Upper lobe of left lung (tissue), 6 donors: ENCODE data around the gene C11orf16. TPM values are rescaled to one million over a fixed set of nuclear protein-coding genes. Genes with fewer than 3 reads are reported as not detected.
"Not testable (repeated sequence)": the region's sequence is repeated elsewhere in the genome, so short reads cannot be mapped to it uniquely, and the experiment has no call there.

Experiments
- ATAC-seq, 2 donors: fragments of 200-7000 bp; cut with Tn5 transposase; one replicate each; pipeline ENCODE4 v1.9.1; 2022; ENCODE audit warnings: mild to moderate bottlenecking in 2 of 2, moderate library complexity in 2 of 2; ENCODE audit not compliant: low FRiP score in 2 of 2
- DNase-seq, 2 donors: peaks; one replicate each; pipeline ENCODE4 v3.0.0-alpha.2; 2019 to 2020
- H3K27ac ChIP-seq, 4 donors: fragments of 200-600 bp; sonication (generic); one replicate each; pipeline ENCODE4 v1.5.1; 2016 to 2019
- H3K27me3 ChIP-seq, 4 donors: fragments of 200-600 bp; sonication (generic); one replicate each; pipeline ENCODE4 v1.5.1; 2017 to 2019
- H3K36me3 ChIP-seq, 4 donors: fragments of 200-600 bp; sonication (generic); one replicate each; pipeline ENCODE4 v1.5.1; 2016 to 2019
- H3K4me1 ChIP-seq, 4 donors: fragments of 200-600 bp; sonication (generic); one replicate each; pipeline ENCODE4 v1.5.1; 2018 to 2019
- H3K4me3 ChIP-seq, 4 donors: fragments of 200-600 bp; sonication (generic); one replicate each; pipeline ENCODE4 v1.5.1; 2017 to 2019; ENCODE audit warnings: mild to moderate bottlenecking in 2 of 4, moderate library complexity in 1 of 4
- H3K9me3 ChIP-seq, 4 donors: fragments of 200-600 bp; sonication (generic); one replicate each; pipeline ENCODE4 v1.5.1; 2018 to 2019
- CTCF ChIP-seq, 6 experiments: fragments of 450-650 bp in 4 of 6; fragments of 200-600 bp in 2 of 6; sonication (generic) in 2 of 6; IDR thresholded peaks; one replicate each; pipeline ENCODE4 v1.5.1; 2016 to 2019; ENCODE audit warnings: antibody characterized with exemption in 6 of 6
- EP300 ChIP-seq, 4 donors: sonication (generic); formaldehyde crosslinking; IDR thresholded peaks; one replicate each; pipeline ENCODE4 v1.5.1; 2017; ENCODE audit warnings: antibody characterized with exemption in 4 of 4, control low read depth in 2 of 4
- POLR2A ChIP-seq, 4 donors: fragments of 450-650 bp; IDR thresholded peaks; one replicate each; pipeline ENCODE4 v1.5.1; 2016 to 2017; ENCODE audit warnings: antibody characterized with exemption in 4 of 4, mild to moderate bottlenecking in 2 of 4
- POLR2AphosphoS5 ChIP-seq, 2 donors: sonication (generic); formaldehyde crosslinking; IDR thresholded peaks; one replicate each; pipeline ENCODE4 v1.5.1; 2017; ENCODE audit warnings: antibody characterized with exemption in 2 of 2
- WGBS, 2 donors: methylation state at CpG; one replicate each; pipeline ENCODE4 v1.1.5; 2017 to 2018; 5-methylcytosine and 5-hydroxymethylcytosine counted together
- total RNA-seq, 6 donors: library from RNA; depleted of rRNA in 4 of 6; stranded (reverse); fragments of >200 nt in 4 of 6; gene quantifications; one replicate each; pipeline versions ENCODE4 v1.1.0 to v1.2.1, GENCODE V29; 2016 to 2021
- donor health status: DM: no; HTN: no; CAD: no; lungs with moderate emphysema.
- donor health status: DM: no; HTN: yes; CAD: no; lungs with severe emphysema.

The C11orf16 gene
- total RNA-seq, 6 donors from 2014 or later = 4.3 to 13.6 (median 7.8) TPM; not detected in 1

GRCh38 chr11:8947230-8947943, 14.6 kb upstream of the C11orf16 start:
- Histone ChIP-seq H3K27me3 (no peaks in the 10 kb centered on the region), H3K9me3 (no peaks in the 10 kb centered on the region), H3K4me3 (no peak overlapping the region), H3K27ac (no peak overlapping the region), H3K4me1 (no peaks in the 10 kb centered on the region), H3K36me3 (peaks cover 10 to 52% (median 25%) of the 10 kb centered on the region in 4 donors)
- ATAC-seq = no peak
- WGBS, 2 donors = 74 to 86% methylated on average over 4 of the region's 4 CpGs
- TF ChIP-seq POLR2A (IDR thresholded peaks at IDR 0.05) (no peak), POLR2AphosphoS5 (IDR thresholded peaks at IDR 0.05) (no peak), EP300 (IDR thresholded peaks at IDR 0.05) (no peak), CTCF (IDR thresholded peaks at IDR 0.05) (no peak)
- no peak for DNase-seq

- no peaks in the 10 kb centered on the region for H3K9me3 ChIP-seq
Measured at GRCh38 chr11:8942518-8943066, 9.8 kb upstream of the C11orf16 start, which contains the start of gene ASCL3. Gene ASCL3 (minus strand): TSS chr11:8943016. CDS start chr11:8938161, 4,855 bp downstream.

GRCh38 chr11:8941341-8942103, 8.8 kb upstream of the C11orf16 start:
- no peaks in the 10 kb centered on the region for H3K4me1 ChIP-seq
- H3K4me3 ChIP-seq = no peak overlapping the region
- TF ChIP-seq POLR2AphosphoS5 (IDR thresholded peaks at IDR 0.05) = no peak
- TF ChIP-seq CTCF (IDR thresholded peaks at IDR 0.05) = no peak
- no peak for TF ChIP-seq POLR2A (IDR thresholded peaks at IDR 0.05)
- no peak for TF ChIP-seq EP300 (IDR thresholded peaks at IDR 0.05)
- H3K9me3 ChIP-seq = no peaks in the 10 kb centered on the region
- H3K27ac ChIP-seq = no peak overlapping the region
- 63 to 65% methylated on average over 8 of the region's 8 CpGs for WGBS, 2 donors
- ATAC-seq (no peak), DNase-seq (no peak)
- no peaks in the 10 kb centered on the region for H3K27me3 ChIP-seq
- H3K36me3 ChIP-seq = peaks cover 0 to 3% (median 0%) of the 10 kb centered on the region in 4 donors

More at GRCh38 chr11:8942518-8943066, 9.8 kb upstream of the C11orf16 start, which contains the start of gene ASCL3:
- Histone ChIP-seq H3K27me3 (no peaks in the 10 kb centered on the region), H3K36me3 (peaks cover 3 to 10% (median 6%) of the 10 kb centered on the region in 4 donors), H3K4me1 (no peaks in the 10 kb centered on the region), H3K27ac (no peak within 1 kb of the TSS), H3K4me3 (no peak within 1 kb of the TSS)
- no peak for TF ChIP-seq POLR2A (IDR thresholded peaks at IDR 0.05)
- no peak for ATAC-seq
- no peak for DNase-seq
- WGBS, 2 donors = 72 to 81% methylated on average over 5 of the region's 5 CpGs

- no peaks in the 10 kb centered on the region for H3K27me3 ChIP-seq
- WGBS, 2 donors = 87 to 88% methylated on average over 14 of the region's 14 CpGs
- no peak for TF ChIP-seq EP300 (IDR thresholded peaks at IDR 0.05)
- no peak for TF ChIP-seq POLR2A (IDR thresholded peaks at IDR 0.05)
- no peak for TF ChIP-seq CTCF (IDR thresholded peaks at IDR 0.05)
- TF ChIP-seq POLR2AphosphoS5 (IDR thresholded peaks at IDR 0.05) = no peak
Measured at GRCh38 chr11:8937659-8938058, 4.9 kb upstream of the C11orf16 start.

GRCh38 chr11:8937159-8937558, 4.4 kb upstream of the C11orf16 start:
- DNase-seq = no peak
- no peak overlapping the region for H3K4me3 ChIP-seq
- no peak for TF ChIP-seq POLR2AphosphoS5 (IDR thresholded peaks at IDR 0.05)
- TF ChIP-seq EP300 (IDR thresholded peaks at IDR 0.05) = no peak
- no peak for TF ChIP-seq CTCF (IDR thresholded peaks at IDR 0.05)
- no peak for TF ChIP-seq POLR2A (IDR thresholded peaks at IDR 0.05)
- 90 to 91% methylated on average over 10 of the region's 10 CpGs for WGBS, 2 donors
- no peaks in the 10 kb centered on the region for H3K36me3 ChIP-seq
- no peaks in the 10 kb centered on the region for H3K9me3 ChIP-seq
- H3K27ac ChIP-seq = no peak overlapping the region
- H3K27me3 ChIP-seq = no peaks in the 10 kb centered on the region
- H3K4me1 ChIP-seq = no peaks in the 10 kb centered on the region
- ATAC-seq = no peak

More at GRCh38 chr11:8937659-8938058, 4.9 kb upstream of the C11orf16 start:
- ATAC-seq (no peak), DNase-seq (no peak)
- H3K4me1 ChIP-seq = no peaks in the 10 kb centered on the region
- no peaks in the 10 kb centered on the region for H3K36me3 ChIP-seq
- no peaks in the 10 kb centered on the region for H3K9me3 ChIP-seq
- H3K4me3 ChIP-seq = no peak overlapping the region
- no peak overlapping the region for H3K27ac ChIP-seq

- DNase-seq, ATAC-seq, H3K4me1 ChIP-seq: not testable (repeated sequence)
Measured at GRCh38 chr11:8935789-8936188, 3.0 kb upstream of the C11orf16 start.

More at GRCh38 chr11:8935789-8936188, 3.0 kb upstream of the C11orf16 start:
- not testable (repeated sequence) for H3K27ac ChIP-seq, H3K27me3 ChIP-seq, H3K36me3 ChIP-seq, H3K9me3 ChIP-seq, H3K4me3 ChIP-seq
- 86 to 96% methylated on average over 2 of the region's 2 CpGs for WGBS, 2 donors
